Measurements from ENCODE around the gene CPNE2. TPM values are rescaled to one million over a fixed set of nuclear protein-coding genes. Genes with fewer than 3 reads are reported as not detected.

CPNE2 gene
- total RNA-seq, 1 donor from 2014 or later = 3.4 TPM

DNA sequence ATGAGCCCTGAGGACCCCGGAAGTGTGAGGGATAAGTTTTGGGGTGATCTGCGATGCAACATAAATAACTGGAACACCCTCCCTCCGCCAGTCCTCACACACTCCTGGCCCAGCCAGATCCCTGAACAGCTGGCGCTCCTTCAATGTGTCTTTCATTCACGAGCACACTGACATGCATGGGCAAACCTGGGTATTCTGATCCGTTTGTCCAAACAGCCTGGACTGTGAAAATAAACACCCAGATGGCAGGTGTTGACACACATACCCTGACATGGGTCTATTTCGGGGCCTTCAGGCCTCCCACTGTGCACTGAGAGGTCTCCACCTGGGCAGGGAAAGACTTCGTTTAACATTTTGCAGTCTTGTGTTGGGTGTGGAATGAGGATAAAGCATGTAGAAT, 3.0 kb upstream of the CPNE2 start:
- Mint-ChIP-seq H3K4me3 (ENCODE audit: unreplicated experiment) (no peak overlapping the region), H3K9me3 (ENCODE audit: unreplicated experiment) (peaks cover 2% of the 10 kb centered on the region), H3K36me3 (ENCODE audit: unreplicated experiment) (peaks cover 6% of the 10 kb centered on the region), H3K27me3 (ENCODE audit: unreplicated experiment) (peaks cover 14% of the 10 kb centered on the region), H3K4me1 (ENCODE audit: low read depth, unreplicated experiment) (no peaks in the 10 kb centered on the region), H3K27ac (ENCODE audit: unreplicated experiment) (no peak overlapping the region)
- DNase-seq = no peak
- no peak for TF ChIP-seq CTCF (IDR thresholded peaks at IDR 0.05; ENCODE audit: partially characterized antibody, unreplicated experiment)

DNA sequence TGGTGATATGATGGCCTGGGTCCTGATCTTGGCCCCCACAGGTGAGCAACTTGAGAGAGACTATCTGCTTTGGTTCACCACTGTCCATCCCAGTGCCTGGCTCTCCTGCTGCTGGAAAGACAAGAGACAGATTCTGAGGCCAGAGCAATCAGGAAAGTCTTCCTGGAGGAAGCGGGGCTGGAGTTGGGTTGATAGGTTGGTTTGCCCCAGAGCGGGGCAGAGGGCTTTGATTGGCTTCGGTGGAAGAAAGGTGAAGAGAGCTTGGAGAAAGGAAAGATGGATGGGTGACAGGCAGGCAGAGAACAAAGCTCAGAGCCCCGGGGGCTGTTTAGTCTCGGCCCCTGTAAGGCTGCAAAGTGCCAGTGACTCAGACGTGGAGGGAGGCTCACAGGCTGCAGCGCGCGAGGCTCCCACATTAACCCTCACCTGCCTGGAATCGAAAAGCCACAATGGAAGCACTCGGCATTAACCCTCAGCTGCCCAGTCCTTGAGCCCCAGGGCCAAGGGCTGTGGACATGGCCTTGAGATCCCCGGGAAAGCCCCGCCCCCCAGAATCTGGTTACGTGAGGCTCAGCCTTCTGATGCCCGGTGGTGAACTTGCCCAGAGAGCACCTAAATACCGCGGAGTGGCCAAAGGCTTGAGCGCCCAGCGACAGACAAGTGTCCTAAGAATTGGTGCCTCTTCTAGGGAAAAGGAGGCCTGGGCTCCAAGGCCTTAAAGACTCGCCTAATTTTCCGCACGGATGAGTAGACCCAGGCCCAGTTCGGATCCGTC, 996 bp upstream of the CPNE2 start:
- no peak for TF ChIP-seq CTCF (IDR thresholded peaks at IDR 0.05; ENCODE audit: partially characterized antibody, unreplicated experiment)
- peaks cover 2% of the 10 kb centered on the region for H3K9me3 Mint-ChIP-seq (ENCODE audit: unreplicated experiment)
- peak overlapping the region; percentile 69 for H3K4me3 Mint-ChIP-seq (ENCODE audit: unreplicated experiment)
- H3K27ac Mint-ChIP-seq (ENCODE audit: unreplicated experiment) = no peak overlapping the region
- peaks cover 6% of the 10 kb centered on the region for H3K36me3 Mint-ChIP-seq (ENCODE audit: unreplicated experiment)
- peaks cover 17% of the 10 kb centered on the region for H3K27me3 Mint-ChIP-seq (ENCODE audit: unreplicated experiment)
- H3K4me1 Mint-ChIP-seq (ENCODE audit: low read depth, unreplicated experiment) = no peaks in the 10 kb centered on the region
- DNase-seq = peak; percentile 41

- Mint-ChIP-seq H3K9me3 (ENCODE audit: unreplicated experiment) (peaks cover 2% of the 10 kb centered on the region), H3K27ac (ENCODE audit: unreplicated experiment) (no peak overlapping the region), H3K27me3 (ENCODE audit: unreplicated experiment) (peaks cover 15% of the 10 kb centered on the region), H3K4me1 (ENCODE audit: low read depth, unreplicated experiment) (no peaks in the 10 kb centered on the region), H3K4me3 (ENCODE audit: unreplicated experiment) (peak overlapping the region; percentile 82), H3K36me3 (ENCODE audit: unreplicated experiment) (peaks cover 6% of the 10 kb centered on the region)
- peak; percentile 71 for TF ChIP-seq CTCF (IDR thresholded peaks at IDR 0.05; ENCODE audit: partially characterized antibody, unreplicated experiment)
- peak; percentile 58 for DNase-seq
Measured at GRCh38 chr16:57092786-57093411, 516 bp downstream of the CPNE2 start.

- peaks cover 6% of the 10 kb centered on the region for H3K36me3 Mint-ChIP-seq (ENCODE audit: unreplicated experiment)
- H3K4me1 Mint-ChIP-seq (ENCODE audit: low read depth, unreplicated experiment) = no peaks in the 10 kb centered on the region
- peaks cover 2% of the 10 kb centered on the region for H3K9me3 Mint-ChIP-seq (ENCODE audit: unreplicated experiment)
- H3K4me3 Mint-ChIP-seq (ENCODE audit: unreplicated experiment) = peak overlapping the region; percentile 82
- H3K27me3 Mint-ChIP-seq (ENCODE audit: unreplicated experiment) = peaks cover 18% of the 10 kb centered on the region
- DNase-seq = no peak
- H3K27ac Mint-ChIP-seq (ENCODE audit: unreplicated experiment) = no peak overlapping the region
- no peak for TF ChIP-seq CTCF (IDR thresholded peaks at IDR 0.05; ENCODE audit: partially characterized antibody, unreplicated experiment)
Measured at GRCh38 chr16:57093666-57094564, 1.5 kb downstream of the CPNE2 start.
